ENCODE results near the gene KNCN. TPM values are rescaled to one million over a fixed set of nuclear protein-coding genes. Genes with fewer than 3 reads are reported as not detected.

The KNCN gene
- total RNA-seq = not detected in 2 replicates

DNA sequence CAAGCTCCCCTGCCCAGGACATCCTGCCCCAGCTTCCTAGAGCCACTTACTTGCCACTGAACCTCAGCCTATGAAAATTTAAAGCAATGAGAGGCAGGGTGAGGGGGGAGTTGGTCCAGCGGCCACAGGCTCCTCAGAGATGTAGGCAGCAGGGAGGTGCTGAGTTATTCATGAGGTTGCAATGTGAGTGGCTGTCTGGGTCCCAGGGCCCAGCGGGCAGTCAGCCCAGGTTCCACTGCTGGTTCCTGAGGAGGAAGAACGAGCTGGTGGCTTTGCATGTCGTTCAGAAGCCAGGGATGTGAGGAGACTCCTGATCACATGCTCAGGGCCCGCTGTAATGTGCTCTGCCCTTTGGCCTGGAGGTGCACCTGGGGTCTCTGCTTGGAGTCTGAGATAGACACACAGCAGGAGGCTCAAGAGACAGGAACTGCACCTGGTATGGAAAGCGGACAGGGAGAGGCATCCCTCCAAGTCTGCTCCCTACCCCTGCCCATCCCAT lies at the start of gene KNCN:
Gene KNCN (minus strand): TSS at position 51 of the 499 bp plus-strand sequence. CDS start 432 bp downstream, outside the sequence.

Other genes with a start within 250 kb of the KNCN start
- 93.3 and 110 TPM in 2 replicates for gene LRRC41, start 248.0 kb downstream of the KNCN start, total RNA-seq
- 245 and 321 TPM in 2 replicates for gene UQCRH, start 247.9 kb downstream of the KNCN start, total RNA-seq
- gene NSUN4, start 210.8 kb downstream of the KNCN start, total RNA-seq = 16.5 and 20.3 TPM in 2 replicates
- gene FAAH, start 157.3 kb downstream of the KNCN start, total RNA-seq = 0.59 and 1.5 TPM in 2 replicates
- gene DMBX1, start 61.8 kb downstream of the KNCN start, total RNA-seq = not detected in 2 replicates
- 14.0 and 15.8 TPM in 2 replicates for gene MKNK1, start 52.6 kb upstream of the KNCN start, total RNA-seq
- gene MOB3C, start 65.2 kb upstream of the KNCN start, total RNA-seq = 4.8 and 5.3 TPM in 2 replicates
- 41.2 and 52.0 TPM in 2 replicates for gene ATPAF1, start 116.7 kb upstream of the KNCN start, total RNA-seq
- not detected in 2 replicates for gene TEX38, start 120.2 kb upstream of the KNCN start, total RNA-seq
- gene EFCAB14, start 167.5 kb upstream of the KNCN start, total RNA-seq = 41.5 and 59.4 TPM in 2 replicates
- gene CYP4B1, start 247.4 kb upstream of the KNCN start, total RNA-seq = not detected in 2 replicates

All from subcutaneous preadipocyte (primary cell).